HL-60 (cell line): ENCODE results near the gene CDH23.

Source experiments
- DNase-seq, 2 experiments: peaks; one replicate each; pipeline ENCODE4 v3.0.0-alpha.2; 2010 to 2020; ENCODE audit warnings: low read depth in 1 of 2, low spot score in 1 of 2
- H3K27ac ChIP-seq: fragments of 250-450 bp; sonication (Bioruptor Pico); replicated peaks from 2 replicates; pipeline ENCODE4 v1.5.1; 2020; ENCODE audit warnings: mild to moderate bottlenecking, moderate library complexity
- H3K27me3 ChIP-seq: fragments of 250-450 bp; sonication (Bioruptor Pico); 2 replicates; pipeline ENCODE4 v1.5.1; 2021; ENCODE audit warnings: mild to moderate bottlenecking, moderate library complexity; ENCODE audit not compliant: insufficient read depth, poor library complexity, severe bottlenecking
- H3K4me3 ChIP-seq: replicated peaks from 2 replicates; pipeline ENCODE4 v1.5.1; 2011; ENCODE audit warnings: mild to moderate bottlenecking, control low read depth, low read length; ENCODE audit not compliant: insufficient read depth
- CTCF ChIP-seq: IDR thresholded peaks from one replicate; pipeline ENCODE4 v1.5.1; 2011; ENCODE audit warnings: low read length, control low read depth, inconsistent platforms; ENCODE audit not compliant: insufficient read depth
- GABPA ChIP-seq: IDR thresholded peaks from 2 replicates; pipeline ENCODE4 v1.6.1; 2012; ENCODE audit warnings: low read depth
- POLR2AphosphoS5 ChIP-seq: IDR thresholded peaks from 2 replicates; pipeline ENCODE4 v1.6.1; 2012; ENCODE audit warnings: low read depth
- REST ChIP-seq: IDR thresholded peaks from 2 replicates; pipeline ENCODE4 v1.6.1; 2012; ENCODE audit warnings: low read depth; ENCODE audit not compliant: insufficient replicate concordance
- SPI1 ChIP-seq: IDR thresholded peaks from 2 replicates; pipeline ENCODE4 v1.6.1; 2012; ENCODE audit warnings: low read depth, mild to moderate bottlenecking, borderline replicate concordance

The CDH23 gene

GRCh38 chr10:71838264-71839211 is 441.8 kb downstream of the CDH23 start:
- H3K27ac ChIP-seq: no peak overlapping the region
- H3K4me3 ChIP-seq: no peak overlapping the region
- no peaks in the 10 kb centered on the region for H3K27me3 ChIP-seq
- no peak for DNase-seq
- TF ChIP-seq REST (no peak), POLR2AphosphoS5 (no peak), SPI1 (no peak), CTCF (no peak), GABPA (no peak)

- H3K27ac ChIP-seq: no peak overlapping the region
- no peaks in the 10 kb centered on the region for H3K27me3 ChIP-seq
- DNase-seq: no peak
- no peak overlapping the region for H3K4me3 ChIP-seq
- TF ChIP-seq SPI1 (no peak), GABPA (no peak), REST (no peak), CTCF (no peak), POLR2AphosphoS5 (no peak)
These were observed 443.6 kb downstream of the CDH23 start for GRCh38 chr10:71840177-71840957.

- Histone ChIP-seq H3K27ac (no peak overlapping the region), H3K27me3 (no peaks in the 10 kb centered on the region), H3K4me3 (no peak overlapping the region)
- no peak for TF ChIP-seq POLR2AphosphoS5
- no peak for TF ChIP-seq SPI1
- TF ChIP-seq CTCF: no peak
- TF ChIP-seq GABPA: no peak
- no peak for DNase-seq
These were observed 444.2 kb downstream of the CDH23 start for GRCh38 chr10:71840958-71841335.
